HG03439 (cell line): Measurements from ENCODE around the gene HERPUD1.
A peak's percentile ranks its signal among the peaks of the same experiment; 100 is the strongest.
"Not testable (repeated sequence)": the region's sequence is repeated elsewhere in the genome, so short reads cannot be mapped to it uniquely, and the experiment has no call there.

ENCODE experiments used
- ATAC-seq: cut with Tn5 transposase; IDR thresholded peaks from one replicate; pipeline ENCODE4 v1.9.1; 2021; ENCODE audit warnings: mild to moderate bottlenecking, moderate library complexity; ENCODE audit not compliant: unreplicated experiment

HERPUD1 gene

DNA sequence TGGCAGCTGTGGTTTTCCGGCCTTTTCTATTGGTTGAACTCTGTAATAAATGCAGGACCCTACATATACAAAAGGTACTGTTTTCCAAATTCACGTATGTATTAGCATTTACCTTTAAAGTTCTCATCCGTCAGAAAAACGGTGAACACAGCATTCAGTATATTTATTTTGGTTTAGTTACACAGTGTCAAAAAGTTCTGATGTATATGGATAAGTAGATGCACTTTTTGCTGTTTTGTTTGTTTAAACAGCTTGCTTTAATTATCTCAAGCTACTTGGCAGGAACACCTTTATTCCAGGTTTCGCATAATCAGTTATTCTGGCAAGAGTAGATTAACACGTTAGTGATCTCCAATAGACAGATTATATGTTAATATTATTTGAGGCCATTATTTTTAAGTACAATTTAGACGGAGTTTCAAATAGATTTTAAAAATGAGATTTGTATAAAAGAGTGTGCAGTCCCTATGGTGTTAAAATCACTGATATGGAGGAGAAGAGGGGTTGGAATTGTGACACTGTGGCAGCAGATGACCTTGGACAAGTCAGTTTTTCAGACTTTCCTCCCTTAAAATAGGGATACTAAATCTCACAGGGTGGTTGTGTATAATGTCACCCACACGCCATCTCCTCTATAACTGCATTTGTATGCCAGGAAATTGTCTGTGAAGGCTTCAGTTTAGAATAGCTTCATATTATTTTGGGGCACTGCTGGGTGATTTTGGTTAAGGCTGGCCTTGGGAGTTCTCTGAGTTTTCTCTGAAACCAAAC is 2.1 kb downstream of the HERPUD1 start:
- ATAC-seq: no peak

DNA sequence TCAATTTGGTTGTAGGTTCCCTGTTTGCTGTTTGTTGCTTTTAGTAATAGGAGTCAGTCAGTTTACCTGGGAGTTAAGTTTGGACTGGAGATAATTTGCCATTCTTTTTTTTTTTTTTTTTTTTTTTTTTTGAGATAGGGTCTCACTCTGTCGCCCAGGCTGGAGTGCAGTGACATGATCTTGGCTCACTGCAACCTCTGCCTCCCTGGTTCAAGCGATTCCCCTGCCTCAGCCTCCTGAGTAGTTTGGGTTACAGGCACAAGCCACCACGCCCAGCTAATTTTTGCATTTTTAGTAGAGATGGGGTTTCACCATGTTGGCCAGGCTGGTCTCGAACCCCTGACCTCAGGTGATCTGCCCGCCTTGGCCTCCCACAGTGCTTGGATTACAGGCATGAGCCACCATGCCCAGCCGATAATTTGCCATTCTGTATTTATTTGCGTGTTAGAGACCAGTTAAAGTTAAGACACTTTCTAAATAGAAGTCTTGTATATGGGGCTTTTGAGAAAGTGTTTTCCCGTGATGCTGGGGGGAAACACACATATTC is 2.7 kb downstream of the HERPUD1 start:
- ATAC-seq: not testable (repeated sequence)

DNA sequence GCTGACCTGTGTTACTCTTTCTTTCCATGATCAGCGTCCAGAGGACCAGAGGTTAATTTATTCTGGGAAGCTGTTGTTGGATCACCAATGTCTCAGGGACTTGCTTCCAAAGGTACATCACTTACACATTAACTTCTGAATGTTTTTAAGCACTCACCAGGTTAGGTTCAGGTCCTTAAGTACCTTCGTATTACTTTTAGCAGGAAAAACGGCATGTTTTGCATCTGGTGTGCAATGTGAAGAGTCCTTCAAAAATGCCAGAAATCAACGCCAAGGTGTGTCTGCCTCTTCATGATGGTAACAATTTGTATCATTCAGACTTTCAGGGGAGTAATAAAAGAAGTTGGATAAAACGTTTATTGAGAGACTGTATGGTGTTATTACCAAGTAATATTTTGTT is 3.3 kb downstream of the HERPUD1 start:
- ATAC-seq: no peak

- ATAC-seq: no peak
Measured at GRCh38 chr16:56936491-56936890, 4.5 kb downstream of the HERPUD1 start.

DNA sequence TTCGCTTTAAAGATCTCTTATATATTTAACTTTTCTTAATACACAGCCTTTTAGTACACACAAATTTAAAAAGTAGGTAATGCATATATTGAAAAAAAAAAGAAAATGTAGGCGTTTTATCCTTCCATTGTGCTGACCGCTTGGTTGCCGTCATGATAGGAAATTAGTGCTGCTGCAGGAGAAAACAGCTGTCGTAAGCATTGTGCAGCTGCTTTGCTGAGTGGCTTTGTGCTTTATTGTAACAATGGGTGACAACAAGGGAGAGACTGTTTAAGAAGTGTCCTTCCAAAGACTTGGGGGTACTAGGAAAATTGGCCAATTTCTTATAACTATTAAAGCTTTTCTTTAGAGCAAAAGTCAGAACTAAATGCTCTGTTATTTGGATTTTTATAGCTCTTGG is 5.0 kb downstream of the HERPUD1 start:
- no peak for ATAC-seq

- no peak for ATAC-seq
Measured at GRCh38 chr16:56938664-56939513, 6.9 kb downstream of the HERPUD1 start.

- ATAC-seq: no peak
Measured at GRCh38 chr16:56939801-56940200, 7.9 kb downstream of the HERPUD1 start.

GRCh38 chr16:56941092-56941491 is 9.2 kb downstream of the HERPUD1 start:
- no peak for ATAC-seq

DNA sequence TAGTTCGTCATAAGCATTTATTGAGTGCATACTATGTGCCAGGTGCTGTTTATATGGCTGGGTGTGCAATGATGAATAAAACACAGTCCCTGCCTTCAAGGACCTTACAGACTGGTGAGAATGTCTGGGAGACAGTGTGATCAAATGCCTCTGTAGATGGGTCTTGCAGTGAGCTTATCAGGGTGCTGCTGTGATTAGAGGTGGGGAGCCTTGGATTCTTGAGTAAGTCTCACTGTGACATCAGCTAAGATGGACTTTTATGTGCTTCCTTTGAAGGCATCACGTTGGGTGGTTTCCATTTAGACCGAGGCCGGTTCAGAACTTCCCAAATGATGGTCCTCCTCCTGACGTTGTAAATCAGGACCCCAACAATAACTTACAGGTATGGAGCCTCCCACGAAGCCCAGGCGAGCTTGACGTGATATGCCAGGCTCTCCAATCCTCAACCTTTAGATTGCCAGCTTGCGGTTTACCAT is 10.0 kb downstream of the HERPUD1 start:
- no peak for ATAC-seq

GRCh38 chr16:56943761-56944375 is 11.9 kb downstream of the HERPUD1 start:
- no peak for ATAC-seq

- ATAC-seq: peak; percentile 28
Measured at GRCh38 chr16:56944954-56945839, 13.3 kb downstream of the HERPUD1 start.

DNA sequence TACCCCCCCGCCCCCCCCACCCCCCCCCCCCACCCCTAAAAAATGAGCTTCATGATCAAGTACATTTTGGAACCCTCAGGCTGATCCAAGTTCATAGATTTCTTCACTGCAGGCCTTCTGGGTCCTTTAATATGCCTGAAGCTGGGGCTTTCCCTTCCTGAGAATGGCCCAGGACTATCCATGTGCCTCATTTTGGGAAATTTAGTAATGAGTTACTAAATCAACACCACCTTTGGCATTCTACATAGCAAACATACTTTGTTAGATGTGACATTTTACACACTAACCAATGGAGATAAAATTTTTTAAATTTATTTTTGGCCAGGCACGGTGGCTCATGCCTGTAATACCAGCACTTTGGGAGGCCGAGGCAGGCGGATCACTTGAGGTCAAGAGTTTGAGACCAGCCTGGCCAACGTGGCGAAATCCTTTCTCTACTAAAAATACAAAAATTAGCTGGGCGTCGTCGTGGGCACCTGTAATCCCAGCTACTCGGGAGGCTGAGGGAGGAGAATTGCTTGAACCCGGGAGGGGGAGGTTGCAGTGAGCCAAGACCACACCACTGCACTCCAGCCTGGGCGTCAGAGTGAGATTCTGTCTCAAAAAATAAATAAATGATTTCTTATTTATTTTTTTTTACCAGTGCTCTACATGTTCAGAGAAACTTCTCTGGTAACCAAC is 14.0 kb downstream of the HERPUD1 start:
- no peak for ATAC-seq

DNA sequence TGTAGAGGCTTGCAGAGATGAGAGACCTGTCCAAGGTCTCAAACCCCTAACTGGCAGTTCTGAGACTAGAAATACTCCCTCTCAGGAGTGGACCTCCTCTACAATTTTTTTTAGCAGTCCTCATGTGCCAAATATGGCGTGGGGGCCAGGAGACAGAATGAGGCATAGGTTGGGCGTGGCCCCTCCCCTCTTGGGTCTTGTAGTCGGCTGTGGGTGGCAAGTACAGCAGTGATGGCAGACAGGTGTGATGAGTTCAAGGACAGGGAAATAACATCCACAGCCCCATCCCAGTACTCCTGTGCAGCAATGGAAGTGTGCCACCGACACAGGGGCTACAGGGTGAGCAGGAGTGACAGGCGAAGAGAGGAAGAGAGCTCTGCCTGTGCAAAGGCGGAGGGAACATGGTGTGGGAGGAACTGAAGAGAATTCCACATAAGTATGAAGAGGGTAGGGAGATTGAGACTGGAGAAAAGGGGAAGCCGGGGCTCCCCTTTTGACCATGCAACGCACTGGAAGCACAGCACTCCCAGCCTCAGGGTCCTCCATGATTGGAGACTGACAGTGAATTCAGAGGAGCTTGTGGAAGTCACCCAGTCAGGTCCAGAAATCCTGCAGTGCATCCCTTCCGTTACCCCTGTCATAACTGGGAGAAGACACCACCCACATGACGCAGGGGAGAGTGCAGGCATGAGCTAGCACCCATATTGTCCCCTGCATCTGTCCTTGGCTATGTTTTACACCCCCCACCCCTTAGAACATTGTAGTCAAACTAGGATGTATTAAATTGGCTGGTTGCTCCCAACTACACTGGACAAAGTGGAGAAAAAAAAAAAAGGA is 15.0 kb downstream of the HERPUD1 start:
- ATAC-seq: no peak

- ATAC-seq: no peak
Measured at GRCh38 chr16:56947604-56947995, 15.7 kb downstream of the HERPUD1 start.

DNA sequence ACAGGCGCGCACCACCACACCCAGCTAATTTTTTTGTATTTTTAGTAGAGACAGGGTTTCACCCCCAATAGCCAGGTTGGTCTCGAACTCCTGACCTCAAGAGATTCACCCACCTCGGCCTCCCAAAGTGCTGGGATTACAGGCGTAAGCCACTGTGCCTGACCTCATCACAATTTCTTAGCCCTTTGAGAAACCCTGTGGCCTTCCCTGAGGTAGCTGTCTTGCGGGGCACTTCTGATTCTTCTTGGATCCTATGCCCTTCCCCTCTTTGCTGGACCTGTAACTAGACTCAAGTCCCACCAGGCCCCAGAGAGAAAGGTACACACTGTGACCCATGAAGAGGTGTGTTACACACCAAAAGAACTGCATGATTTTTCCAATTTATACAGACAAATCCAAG is 16.3 kb downstream of the HERPUD1 start:
- ATAC-seq: no peak

DNA sequence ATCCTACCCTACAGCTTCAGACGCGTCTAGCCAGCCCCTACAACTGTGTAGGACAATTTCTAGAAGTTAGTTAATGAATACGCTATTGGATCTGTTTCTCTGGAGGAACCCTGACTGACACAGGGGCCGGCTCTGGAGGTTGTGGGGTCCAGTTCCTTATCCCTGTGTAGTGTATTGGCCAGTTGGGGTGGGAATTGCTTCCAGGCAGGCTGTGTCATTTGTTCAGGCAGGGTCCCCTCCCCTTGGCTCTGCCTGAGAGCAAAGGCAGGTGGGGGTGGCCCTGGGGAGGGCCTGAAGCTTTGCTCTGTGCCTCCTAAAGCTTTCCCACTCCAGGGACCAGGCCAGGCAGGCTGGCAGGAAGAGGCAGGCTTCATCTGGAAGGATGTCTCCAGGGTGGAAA is 18.1 kb downstream of the HERPUD1 start:
- no peak for ATAC-seq

DNA sequence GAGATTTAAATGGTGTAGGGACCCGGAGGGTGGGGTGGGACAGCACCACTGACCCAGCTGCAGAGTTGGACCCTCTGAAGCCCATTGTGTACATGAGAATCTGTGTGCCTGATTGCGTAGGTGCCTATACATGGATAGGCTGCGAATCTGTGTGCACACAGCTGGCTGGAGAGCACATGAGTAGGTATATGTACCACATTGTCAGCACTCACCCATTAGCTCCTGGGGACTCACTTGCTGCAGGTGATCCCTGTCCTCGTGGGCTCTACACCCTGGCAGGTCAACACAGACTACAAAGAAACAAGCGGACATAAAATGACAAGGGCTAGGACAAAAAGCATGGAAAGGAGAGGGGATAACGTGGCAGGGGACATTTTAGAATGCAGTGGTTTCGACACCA is 18.5 kb downstream of the HERPUD1 start:
- ATAC-seq: no peak

DNA sequence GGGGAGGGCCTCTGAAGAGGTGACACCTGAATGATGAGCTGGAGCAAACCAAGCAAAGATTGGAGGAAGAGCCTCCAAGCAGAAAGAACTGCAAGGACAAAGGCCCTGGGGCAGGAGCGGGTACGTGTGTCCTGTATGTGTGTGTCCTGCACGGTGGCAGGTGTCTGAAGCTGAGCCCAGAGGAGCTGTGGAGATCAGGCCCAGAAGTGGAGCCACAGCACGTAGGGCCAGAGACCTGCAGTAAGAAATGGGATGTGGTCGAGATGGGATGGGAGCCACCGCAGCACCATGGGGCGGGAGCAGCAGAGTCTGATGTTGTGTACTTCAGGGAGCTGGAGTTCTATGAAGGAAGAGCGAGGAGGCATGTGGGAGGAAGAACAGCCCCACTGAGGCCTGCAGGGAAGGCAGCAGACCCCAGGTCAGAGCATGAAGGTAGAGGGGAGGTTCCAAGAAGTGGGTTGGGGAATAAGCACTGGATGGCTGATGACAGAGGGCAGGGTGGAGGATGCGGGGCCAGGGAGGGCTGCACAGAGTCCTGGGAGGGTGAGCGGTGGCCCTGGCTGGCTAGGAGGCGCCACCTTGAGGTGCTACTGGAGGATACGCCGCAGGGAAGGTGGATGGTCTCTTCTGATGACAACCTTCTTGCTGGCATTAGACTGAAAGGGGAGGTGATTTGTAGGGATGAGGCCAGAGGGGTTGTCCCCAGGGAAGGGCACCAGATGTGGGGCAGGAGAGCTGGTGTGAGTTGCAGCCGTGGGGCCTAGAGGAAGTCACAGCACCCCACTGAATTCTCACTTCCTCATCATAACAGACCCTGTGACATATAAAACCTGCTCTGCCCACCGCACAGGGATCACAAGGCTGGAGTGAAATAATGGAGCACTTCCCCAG is 19.2 kb downstream of the HERPUD1 start:
- ATAC-seq: peak; percentile 51
